GM23338 (cell line): ENCODE data around the gene MAP2K4.

Experiments used
- ETS1 ChIP-seq: IDR thresholded peaks from 2 replicates; pipeline ENCODE4 v1.6.1; 2016; ENCODE audit warnings: antibody characterized with exemption
- EZH2phosphoT487 ChIP-seq: fragments of 200-600 bp; sonication (generic); IDR thresholded peaks from one replicate; pipeline ENCODE4 v1.8.1; 2018; ENCODE audit warnings: antibody characterized with exemption; ENCODE audit not compliant: unreplicated experiment

GRCh38 chr17:12127177-12127576 is 106.5 kb downstream of the MAP2K4 start:
- TF ChIP-seq EZH2phosphoT487 (no peak), ETS1 (no peak)
